ENCODE measurements around the gene GPR137B.

- TF ChIP-seq POLR2A (IDR thresholded peaks at IDR 0.05) (no peak), EP300 (IDR thresholded peaks at IDR 0.05) (no peak)
Observed at GRCh38 chr1:236165238-236165981, 23.1 kb downstream of the GPR137B start.
